Thyroid gland (tissue), 4 donors: Measurements from ENCODE around the gene GBP7. TPM values are rescaled to one million over a fixed set of nuclear protein-coding genes. Genes with fewer than 3 reads are reported as not detected.

Experiments
- DNase-seq, 2 donors: peaks; one replicate each; pipeline ENCODE4 v3.0.0-alpha.2; 2019
- H3K27ac ChIP-seq, 3 donors: fragments of 200-600 bp; sonication (generic); 1 replicate in 2 of 3; 2 replicates in 1 of 3; pipeline ENCODE4 v1.5.1; 2016 to 2019; ENCODE audit warnings: mild to moderate bottlenecking in 1 of 3, moderate library complexity in 1 of 3
- H3K27me3 ChIP-seq: fragments of 200-600 bp; sonication (generic); one replicate; pipeline ENCODE4 v1.5.1; 2019
- H3K36me3 ChIP-seq, 2 donors: fragments of 200-600 bp; sonication (generic); one replicate each; pipeline ENCODE4 v1.5.1; 2016 to 2019
- H3K4me1 ChIP-seq, 2 donors: fragments of 200-600 bp; sonication (generic); one replicate each; pipeline ENCODE4 v1.5.1; 2017 to 2019
- H3K4me3 ChIP-seq, 3 donors: fragments of 200-600 bp; sonication (generic); replicated peaks in 1 of 3; 1 replicate in 2 of 3; 2 replicates in 1 of 3; pipeline ENCODE4 v1.5.1; 2016; ENCODE audit warnings: mild to moderate bottlenecking in 1 of 3
- H3K9me3 ChIP-seq: fragments of 200-600 bp; sonication (generic); one replicate; pipeline ENCODE4 v1.5.1; 2017
- POLR2A ChIP-seq, 2 donors: fragments of 450-650 bp; IDR thresholded peaks; one replicate each; pipeline ENCODE4 v1.6.1; 2017; ENCODE audit warnings: antibody characterized with exemption in 2 of 2, mild to moderate bottlenecking in 2 of 2, moderate library complexity in 1 of 2
- WGBS, 2 donors: methylation state at CpG; one replicate each; pipeline ENCODE4 v1.1.5; 2017; 5-methylcytosine and 5-hydroxymethylcytosine counted together
- intact Hi-C: fragments of 100-400 bp; cut with DNase I; formaldehyde crosslinking; loops from one replicate; pipeline ENCODE4 v1.15.1; 2023
- total RNA-seq, 4 donors: library from RNA; depleted of rRNA; stranded (reverse); fragments of >200 nt; gene quantifications; one replicate each; pipeline ENCODE4 v1.2.3, GENCODE V29; 2016
- TF ChIP-seq, protein P1 (sequence below), 6 experiments: fragments of 200-600 bp in 3 of 6; fragments of 450-650 bp in 3 of 6; sonication (generic) in 3 of 6; IDR thresholded peaks; one replicate each; pipeline ENCODE4 v1.5.1; 2016 to 2019; ENCODE audit warnings: antibody characterized with exemption in 6 of 6, mild to moderate bottlenecking in 2 of 6, inconsistent platforms in 1 of 6, moderate library complexity in 1 of 6

The GBP7 gene
- total RNA-seq, 4 donors from 2014 or later = not detected

DNA sequence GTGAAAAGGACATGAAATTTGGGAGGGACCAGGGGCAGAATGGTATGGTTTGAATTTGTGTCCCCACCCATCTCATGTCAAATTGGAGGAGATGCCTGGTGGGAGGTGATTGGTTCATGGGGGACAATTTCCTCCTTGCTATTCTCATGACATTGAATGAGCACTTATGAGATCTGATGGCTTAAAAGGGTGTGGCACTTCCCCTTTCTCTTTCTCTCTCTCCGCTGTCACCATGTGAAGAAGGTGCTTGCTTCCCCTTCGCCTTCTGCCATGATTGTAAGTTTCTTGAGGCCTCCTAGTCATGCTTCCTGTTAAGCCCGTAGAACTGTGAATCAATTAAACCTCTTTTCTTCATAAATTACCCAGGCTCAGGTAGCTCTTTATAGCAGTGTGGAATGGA, 30.6 kb upstream of the GBP7 start:
- no peaks in the 10 kb centered on the region for H3K9me3 ChIP-seq
- intact Hi-C loops = no loop called here
- H3K4me3 ChIP-seq = no peak overlapping the region
- no peak for DNase-seq
- H3K4me1 ChIP-seq = no peaks in the 10 kb centered on the region
- H3K27me3 ChIP-seq = no peaks in the 10 kb centered on the region
- no peaks in the 10 kb centered on the region for H3K36me3 ChIP-seq
- H3K27ac ChIP-seq = no peak overlapping the region
- TF ChIP-seq POLR2A (IDR thresholded peaks at IDR 0.05) = no peak
- TF ChIP-seq, protein P1, sequence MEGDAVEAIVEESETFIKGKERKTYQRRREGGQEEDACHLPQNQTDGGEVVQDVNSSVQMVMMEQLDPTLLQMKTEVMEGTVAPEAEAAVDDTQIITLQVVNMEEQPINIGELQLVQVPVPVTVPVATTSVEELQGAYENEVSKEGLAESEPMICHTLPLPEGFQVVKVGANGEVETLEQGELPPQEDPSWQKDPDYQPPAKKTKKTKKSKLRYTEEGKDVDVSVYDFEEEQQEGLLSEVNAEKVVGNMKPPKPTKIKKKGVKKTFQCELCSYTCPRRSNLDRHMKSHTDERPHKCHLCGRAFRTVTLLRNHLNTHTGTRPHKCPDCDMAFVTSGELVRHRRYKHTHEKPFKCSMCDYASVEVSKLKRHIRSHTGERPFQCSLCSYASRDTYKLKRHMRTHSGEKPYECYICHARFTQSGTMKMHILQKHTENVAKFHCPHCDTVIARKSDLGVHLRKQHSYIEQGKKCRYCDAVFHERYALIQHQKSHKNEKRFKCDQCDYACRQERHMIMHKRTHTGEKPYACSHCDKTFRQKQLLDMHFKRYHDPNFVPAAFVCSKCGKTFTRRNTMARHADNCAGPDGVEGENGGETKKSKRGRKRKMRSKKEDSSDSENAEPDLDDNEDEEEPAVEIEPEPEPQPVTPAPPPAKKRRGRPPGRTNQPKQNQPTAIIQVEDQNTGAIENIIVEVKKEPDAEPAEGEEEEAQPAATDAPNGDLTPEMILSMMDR (IDR thresholded peaks at IDR 0.05) = no peak
- 90 to 93% methylated on average over 3 of the region's 3 CpGs for WGBS, 2 donors

DNA sequence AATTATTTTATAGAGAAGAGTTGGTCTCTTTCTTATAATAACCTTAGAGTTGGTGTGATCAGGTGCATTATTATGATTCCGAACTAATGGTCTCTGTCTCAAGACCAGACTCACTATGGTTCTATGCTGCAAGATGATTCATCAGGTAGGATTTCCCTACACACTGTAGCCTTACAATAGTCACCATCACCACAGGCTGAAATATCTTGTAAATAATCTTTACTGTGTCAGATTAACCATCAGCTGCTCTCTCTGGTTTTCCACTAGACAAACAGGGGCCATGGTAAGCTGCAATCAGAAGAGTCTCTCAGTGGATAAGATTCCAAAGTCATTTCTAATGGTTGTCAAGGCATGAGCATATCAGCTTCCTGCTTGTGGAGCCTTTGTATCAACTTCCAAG, 27.4 kb upstream of the GBP7 start:
- Histone ChIP-seq H3K4me3 (no peak overlapping the region), H3K27ac (no peak overlapping the region), H3K27me3 (no peaks in the 10 kb centered on the region), H3K4me1 (peaks cover 1 to 2% of the 10 kb centered on the region in 2 donors), H3K36me3 (no peaks in the 10 kb centered on the region), H3K9me3 (no peaks in the 10 kb centered on the region)
- WGBS, 2 donors = 96 to 97% methylated on average over 1 of the region's 1 CpG
- TF ChIP-seq, protein P1 (IDR thresholded peaks at IDR 0.05) = no peak
- TF ChIP-seq POLR2A (IDR thresholded peaks at IDR 0.05) = no peak
- intact Hi-C loops = no loop called here
- no peak for DNase-seq

DNA sequence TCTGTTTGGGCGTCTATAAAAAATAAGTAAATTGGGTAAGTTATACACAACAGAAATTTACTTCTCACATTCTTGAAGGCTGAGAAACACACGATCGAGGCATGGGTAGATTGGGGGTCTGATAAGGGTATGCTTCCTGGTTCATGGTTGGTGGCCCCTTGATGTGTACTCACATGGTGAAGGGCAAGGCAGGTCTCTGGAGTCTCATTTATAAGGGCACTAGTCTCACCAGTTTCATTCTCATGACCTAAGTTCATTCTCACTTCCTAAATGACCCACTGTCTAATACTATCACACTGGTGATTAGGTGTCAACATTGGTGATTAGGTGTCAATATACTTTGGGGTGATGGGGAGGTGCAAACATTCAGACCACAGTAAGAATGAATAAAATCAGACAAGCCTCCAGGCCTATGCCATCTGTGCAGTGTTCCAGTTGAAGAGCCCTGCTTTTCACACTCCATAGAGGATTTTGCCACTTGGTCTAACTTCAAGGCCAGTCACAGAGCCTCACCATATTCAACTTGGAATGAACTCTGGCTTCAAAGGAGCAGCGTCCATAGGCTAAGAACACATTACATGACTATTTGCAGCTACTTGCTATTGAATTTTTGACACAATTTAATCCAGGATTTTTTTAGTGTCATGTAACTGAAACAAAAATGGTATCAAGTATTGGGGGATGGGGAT, 25.4 kb upstream of the GBP7 start:
- H3K27me3 ChIP-seq = no peaks in the 10 kb centered on the region
- intact Hi-C loops = no loop called here
- no peak overlapping the region for H3K4me3 ChIP-seq
- no peaks in the 10 kb centered on the region for H3K36me3 ChIP-seq
- no peak overlapping the region for H3K27ac ChIP-seq
- H3K9me3 ChIP-seq = no peaks in the 10 kb centered on the region
- no peak for TF ChIP-seq POLR2A (IDR thresholded peaks at IDR 0.05)
- TF ChIP-seq, protein P1 (IDR thresholded peaks at IDR 0.05) = no peak
- WGBS, 2 donors = 85 to 87% methylated on average over 4 of the region's 4 CpGs
- peaks cover 8 to 9% of the 10 kb centered on the region in 2 donors for H3K4me1 ChIP-seq
- DNase-seq = no peak

DNA sequence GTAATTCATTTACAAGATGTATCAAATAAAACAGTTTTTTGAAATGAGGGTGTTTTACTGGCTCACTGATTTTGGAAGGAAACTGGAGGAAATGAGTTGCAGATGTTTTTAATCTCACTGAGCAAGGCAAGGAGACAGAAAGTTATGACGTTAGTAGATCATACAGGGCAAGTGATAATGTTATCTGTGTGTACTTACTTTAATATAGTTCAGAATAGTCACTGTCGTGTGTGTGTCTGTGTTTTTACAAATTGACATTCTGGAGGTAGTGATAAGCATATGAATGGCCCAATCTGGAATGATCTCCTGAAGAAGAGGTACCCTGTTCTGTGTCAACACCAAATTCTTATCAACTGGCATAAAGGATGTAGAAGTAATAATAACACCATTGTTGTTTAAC, 24.9 kb upstream of the GBP7 start:
- Histone ChIP-seq H3K27me3 (no peaks in the 10 kb centered on the region), H3K4me1 (peaks cover 8 to 9% of the 10 kb centered on the region in 2 donors), H3K4me3 (no peak overlapping the region), H3K27ac (no peak overlapping the region), H3K36me3 (no peaks in the 10 kb centered on the region), H3K9me3 (no peaks in the 10 kb centered on the region)
- intact Hi-C loops = no loop called here
- 51 to 52% methylated on average over 2 of the region's 2 CpGs for whole genome bisulfite sequencing, 2 donors
- TF ChIP-seq, protein P1 (IDR thresholded peaks at IDR 0.05) = no peak
- no peak for TF ChIP-seq POLR2A (IDR thresholded peaks at IDR 0.05)
- DNase-seq = no peak

DNA sequence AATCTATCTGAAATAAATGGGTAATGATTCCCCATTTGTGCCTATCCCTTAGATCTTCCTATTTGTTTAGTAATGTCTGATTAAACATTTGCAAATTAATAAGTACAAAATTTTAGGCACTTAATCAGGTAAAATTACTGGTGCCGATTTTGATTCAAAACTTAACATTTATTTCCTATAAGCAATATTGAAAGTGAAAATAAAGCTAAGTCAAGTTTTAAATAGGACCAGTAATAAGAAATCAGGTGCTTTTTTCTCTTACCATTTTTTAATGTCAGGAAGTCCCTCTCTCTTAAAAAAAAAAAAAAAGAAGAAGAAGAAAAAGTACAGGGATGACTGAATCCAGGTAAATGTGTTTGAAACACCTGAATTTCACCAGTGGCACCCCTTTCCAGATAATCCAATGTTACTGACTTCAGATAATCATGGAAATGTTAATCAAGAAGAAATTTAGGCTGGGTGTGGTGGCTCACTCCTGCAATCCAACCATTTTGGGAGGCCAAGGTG, 23.8 kb upstream of the GBP7 start:
- Histone ChIP-seq H3K27me3 (no peaks in the 10 kb centered on the region), H3K36me3 (no peaks in the 10 kb centered on the region), H3K9me3 (no peaks in the 10 kb centered on the region), H3K27ac (peak overlapping the region in 2 of 3 donors; percentile 43 to 44), H3K4me1 (peaks cover 8 to 9% of the 10 kb centered on the region in 2 donors), H3K4me3 (peak overlapping the region in 1 of 3 donors; percentile 33)
- WGBS, 2 donors = 70 to 72% methylated on average over 1 of the region's 1 CpG
- intact Hi-C loops = no loop called here
- TF ChIP-seq, protein P1 (IDR thresholded peaks at IDR 0.05) = no peak
- no peak for TF ChIP-seq POLR2A (IDR thresholded peaks at IDR 0.05)
- no peak for DNase-seq
